GM19099 (cell line): ENCODE data around the gene NQO2.

Source experiments
- POLR2A ChIP-seq: IDR thresholded peaks from 3 replicates; pipeline ENCODE4 v1.6.1; 2011; ENCODE audit warnings: low read depth; ENCODE audit not compliant: insufficient read length; ENCODE audit errors: extremely low read depth

Gene NQO2

GRCh38 chr6:2964793-2965505 is 34.7 kb upstream of the NQO2 start:
- TF ChIP-seq POLR2A: no peak

- no peak for TF ChIP-seq POLR2A
Observed at GRCh38 chr6:2966347-2966746, 33.3 kb upstream of the NQO2 start.

- no peak for TF ChIP-seq POLR2A
Observed at GRCh38 chr6:2967936-2968335, 31.8 kb upstream of the NQO2 start.

GRCh38 chr6:2968600-2969135 is 31.0 kb upstream of the NQO2 start:
- no peak for TF ChIP-seq POLR2A

- no peak for TF ChIP-seq POLR2A
Observed at GRCh38 chr6:2969549-2969948, 30.1 kb upstream of the NQO2 start.

GRCh38 chr6:2970034-2970685 is 29.5 kb upstream of the NQO2 start:
- TF ChIP-seq POLR2A: no peak

GRCh38 chr6:2970753-2971419 is 28.8 kb upstream of the NQO2 start:
- TF ChIP-seq POLR2A: no peak

- TF ChIP-seq POLR2A: no peak
Observed at GRCh38 chr6:2971420-2972218, 28.1 kb upstream of the NQO2 start, which contains the start of gene SERPINB6. Gene SERPINB6 (minus strand): TSS chr6:2971567. CDS start chr6:2959332, 12,235 bp downstream.

GRCh38 chr6:2973676-2974075 is 26.0 kb upstream of the NQO2 start:
- no peak for TF ChIP-seq POLR2A

- TF ChIP-seq POLR2A: no peak
Observed at GRCh38 chr6:2976060-2976459, 23.6 kb upstream of the NQO2 start.

GRCh38 chr6:2976571-2977085 is 23.1 kb upstream of the NQO2 start:
- no peak for TF ChIP-seq POLR2A

- no peak for TF ChIP-seq POLR2A
Observed at GRCh38 chr6:2977290-2977689, 22.4 kb upstream of the NQO2 start.

GRCh38 chr6:2977799-2978590 is 21.7 kb upstream of the NQO2 start:
- no peak for TF ChIP-seq POLR2A

- no peak for TF ChIP-seq POLR2A
Observed at GRCh38 chr6:2978923-2979322, 20.8 kb upstream of the NQO2 start.
